Testis (tissue), 2 donors: ENCODE data around the gene TMEM269.

Experiments
- CTCF ChIP-seq, 3 experiments: fragments of 450-650 bp in 2 of 3; fragments of 200-600 bp in 1 of 3; sonication (generic) in 1 of 3; IDR thresholded peaks; one replicate each; pipeline ENCODE4 v1.5.1; 2016 to 2019; ENCODE audit warnings: antibody characterized with exemption in 3 of 3, mild to moderate bottlenecking in 2 of 3, moderate library complexity in 1 of 3
- POLR2A ChIP-seq: fragments of 450-650 bp; IDR thresholded peaks from one replicate; pipeline ENCODE4 v1.6.1; 2017; ENCODE audit warnings: antibody characterized with exemption, mild to moderate bottlenecking, moderate library complexity

GRCh38 chr1:42824481-42825035 lies 39.8 kb downstream of the TMEM269 start:
- TF ChIP-seq POLR2A (no peak), CTCF (IDR thresholded peaks at IDR 0.05) (no peak)
